Activated CD8-positive, alpha-beta memory T cell treated with anti-CD3 and anti-CD28 coated beads for 48 hours (primary cell): ENCODE measurements around the gene MAPKBP1.
A peak's percentile ranks its signal among the peaks of the same experiment; 100 is the strongest.

Experiments used
- DNase-seq, 3 experiments: peaks; one replicate each; pipeline ENCODE4 v3.0.0-alpha.2; 2020; ENCODE audit warnings: low read depth in 2 of 3, low spot score in 2 of 3

The MAPKBP1 gene

DNA sequence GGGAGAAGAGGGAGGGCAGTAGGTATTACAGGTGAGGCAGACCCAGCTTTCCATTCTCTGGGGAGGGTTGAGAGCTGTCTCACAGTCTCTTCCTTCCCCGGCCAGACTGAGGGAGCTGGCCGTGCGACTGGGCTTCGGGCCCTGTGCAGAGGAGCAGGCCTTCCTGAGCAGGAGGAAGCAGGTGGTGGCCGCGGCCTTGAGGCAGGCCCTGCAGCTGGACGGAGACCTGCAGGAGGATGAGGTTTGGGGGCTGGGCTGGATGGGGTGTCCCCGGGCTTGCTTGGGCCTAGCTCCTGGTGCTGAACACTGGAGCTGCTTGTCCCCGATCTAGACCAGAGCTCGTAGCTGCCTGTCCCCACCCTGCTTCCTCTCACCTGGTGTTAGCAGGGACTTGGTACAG lies 69.3 kb downstream of the MAPKBP1 start:
- DNase-seq, result no peak

- no peak for DNase-seq
These were observed 70.5 kb downstream of the MAPKBP1 start for GRCh38 chr15:41844814-41845213.

DNA sequence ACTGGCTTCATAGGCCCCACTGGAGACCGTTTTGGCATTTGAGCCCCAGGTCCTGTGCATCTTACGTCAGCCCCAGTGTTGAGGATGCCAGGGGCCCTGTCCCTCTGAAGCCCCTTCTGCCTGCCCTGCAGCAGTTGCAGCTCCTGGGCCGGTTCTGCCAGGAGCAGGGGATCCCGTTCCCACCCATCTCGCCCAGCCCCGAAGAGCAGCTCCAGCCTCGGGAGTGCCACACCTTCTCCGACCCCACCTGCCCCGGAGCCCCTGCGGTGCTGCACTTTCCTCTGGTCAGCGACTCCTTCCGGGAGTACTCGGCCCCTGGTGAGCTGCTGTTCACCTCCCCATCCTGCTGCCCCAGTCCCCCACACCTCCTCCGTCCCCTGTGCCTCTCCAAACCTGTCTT lies 72.9 kb downstream of the MAPKBP1 start:
- DNase-seq, result no peak

GRCh38 chr15:41847981-41848380 lies 73.7 kb downstream of the MAPKBP1 start:
- no peak for DNase-seq

GRCh38 chr15:41848631-41849030 lies 74.3 kb downstream of the MAPKBP1 start:
- peak in 1 of 3 experiments; percentile 30 for DNase-seq

DNA sequence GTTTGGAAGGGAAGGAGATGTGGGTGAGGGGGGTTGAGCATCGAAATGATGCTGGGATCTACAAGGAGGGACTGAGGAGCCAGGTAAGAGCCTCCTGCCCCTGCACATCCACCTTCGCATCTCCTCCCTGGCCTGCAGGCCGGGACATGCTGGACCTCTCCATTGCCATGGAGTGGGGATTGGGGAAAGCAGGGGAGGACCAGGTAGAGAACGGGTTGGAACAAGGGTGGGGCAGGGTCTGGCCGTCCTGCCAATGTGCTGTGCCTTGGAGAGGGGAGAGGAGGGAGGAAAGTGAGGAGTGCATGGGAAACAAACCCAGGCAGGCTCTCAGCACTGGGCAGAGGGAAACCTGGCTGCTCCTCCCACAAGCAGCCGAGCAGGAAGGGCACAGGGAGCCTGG lies 74.9 kb downstream of the MAPKBP1 start:
- no peak for DNase-seq

DNA sequence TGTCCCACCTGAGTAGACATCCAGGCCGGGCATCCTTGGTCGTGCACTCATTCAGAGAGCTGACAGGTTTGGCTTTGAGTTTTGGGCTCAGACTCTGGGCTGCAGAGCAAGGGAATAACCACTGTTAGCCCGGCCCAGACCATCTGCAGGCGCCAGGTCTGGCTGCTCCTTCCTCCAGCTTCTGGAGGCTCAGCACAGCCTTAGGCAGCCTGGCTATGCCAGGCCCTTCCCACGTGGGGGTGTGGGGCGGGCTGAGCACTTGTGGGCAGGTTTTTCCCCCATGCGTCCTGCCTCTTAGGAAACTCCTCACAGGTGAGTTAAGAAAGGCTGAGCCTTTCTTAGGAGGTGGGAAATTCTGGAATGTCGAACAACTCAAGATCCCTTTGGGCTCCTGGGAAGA lies 75.6 kb downstream of the MAPKBP1 start:
- no peak for DNase-seq

GRCh38 chr15:41850482-41851166 lies 76.3 kb downstream of the MAPKBP1 start:
- DNase-seq, result no peak

- DNase-seq, result no peak
These were observed 76.9 kb downstream of the MAPKBP1 start for GRCh38 chr15:41851167-41851523.

DNA sequence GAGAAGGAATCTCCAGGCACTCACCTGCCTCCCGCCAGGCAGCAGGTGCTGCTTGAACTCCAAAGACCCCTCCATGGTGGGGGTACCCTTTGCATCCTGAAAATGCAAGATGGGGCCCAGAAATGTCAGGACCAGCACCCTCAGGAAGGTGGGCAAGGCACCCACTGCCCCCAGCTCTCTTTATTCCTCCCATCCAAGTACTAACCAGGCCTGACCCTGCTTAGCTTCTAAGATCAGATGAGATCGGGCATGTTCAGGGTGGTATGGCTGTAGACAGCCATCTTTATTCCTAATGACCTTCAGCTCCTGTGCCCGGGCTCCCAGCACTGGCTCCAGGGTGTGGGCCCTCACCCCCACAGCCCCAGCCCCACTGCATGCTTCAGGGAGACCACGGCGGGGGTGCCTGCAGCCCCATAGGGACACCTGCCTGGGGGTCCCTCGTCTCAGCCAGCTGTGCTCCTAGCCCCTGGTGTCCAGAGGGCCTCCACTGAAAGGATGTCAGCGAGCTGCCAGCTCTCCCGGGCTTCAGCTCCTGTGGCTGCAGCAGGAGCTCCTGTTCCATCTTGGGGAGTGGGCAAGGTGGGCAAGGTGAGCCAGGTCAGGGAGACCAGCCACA lies 77.6 kb downstream of the MAPKBP1 start:
- no peak for DNase-seq

DNA sequence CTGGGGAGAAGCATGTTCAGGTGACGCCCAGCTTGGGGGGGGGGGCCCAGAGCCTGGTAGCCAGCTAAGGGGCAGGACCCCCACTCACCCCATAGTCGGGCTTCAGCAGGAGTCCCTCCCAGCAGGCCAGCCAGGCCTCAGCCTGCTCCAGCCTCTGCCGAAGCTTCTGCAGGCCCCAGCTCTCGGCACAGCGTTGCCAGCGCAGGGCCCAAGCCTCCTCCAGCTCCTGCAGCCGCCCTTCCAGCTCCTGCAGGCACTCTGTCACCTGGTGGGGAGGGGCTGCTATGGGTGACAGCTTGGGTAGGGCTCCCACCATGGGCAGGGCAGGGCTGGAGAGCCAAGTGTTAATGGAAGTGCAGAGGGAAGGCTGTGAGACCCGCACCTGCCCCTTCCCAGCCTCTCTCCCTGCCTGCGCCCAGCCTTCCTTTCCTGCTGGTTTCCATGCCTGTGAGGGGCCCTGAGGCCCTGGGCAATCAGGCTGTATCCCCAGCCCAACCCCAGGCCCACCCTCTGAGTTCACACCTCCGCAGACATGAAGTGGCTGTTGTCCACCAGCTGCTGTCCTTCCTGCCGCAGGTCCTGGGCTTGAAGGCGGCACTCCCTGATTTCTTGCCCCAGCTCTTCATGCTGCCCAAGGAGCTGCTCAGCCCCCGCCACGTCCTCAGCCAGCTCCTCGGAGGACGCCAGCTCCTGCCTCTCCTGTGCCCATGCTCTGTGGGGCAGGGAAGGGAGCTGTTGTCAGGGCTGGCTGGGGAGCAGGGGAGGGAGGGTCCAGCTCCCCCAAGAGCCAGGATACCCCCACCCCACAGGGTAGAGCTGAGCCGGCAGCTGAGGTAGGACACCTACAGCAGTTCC lies 78.7 kb downstream of the MAPKBP1 start:
- no peak for DNase-seq

- no peak for DNase-seq
These were observed 79.5 kb downstream of the MAPKBP1 start for GRCh38 chr15:41853831-41854230.

- no peak for DNase-seq
These were observed 80.2 kb downstream of the MAPKBP1 start for GRCh38 chr15:41854443-41854842.

GRCh38 chr15:41855261-41855961 lies 81.1 kb downstream of the MAPKBP1 start:
- DNase-seq, result no peak

DNA sequence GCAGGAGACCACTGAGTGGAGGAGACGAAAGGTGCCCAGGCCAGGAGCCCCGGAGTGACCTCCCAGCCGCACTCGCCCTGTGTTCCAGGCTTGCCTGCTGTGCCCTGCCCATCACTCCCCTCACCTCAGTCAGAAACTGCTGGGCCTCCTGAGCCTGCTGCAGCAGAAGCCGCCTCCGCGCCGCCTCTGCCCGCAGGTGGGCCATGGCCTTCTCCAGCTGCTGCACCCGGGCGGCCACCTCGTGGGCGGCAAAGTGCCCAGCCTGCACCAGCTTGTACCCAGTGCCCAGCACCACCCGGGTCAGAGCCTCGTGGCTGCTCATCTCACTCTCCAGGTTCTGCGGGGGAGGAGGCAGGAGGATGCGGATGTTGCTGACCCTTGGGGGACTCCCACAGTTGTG lies 82.0 kb downstream of the MAPKBP1 start:
- no peak for DNase-seq

DNA sequence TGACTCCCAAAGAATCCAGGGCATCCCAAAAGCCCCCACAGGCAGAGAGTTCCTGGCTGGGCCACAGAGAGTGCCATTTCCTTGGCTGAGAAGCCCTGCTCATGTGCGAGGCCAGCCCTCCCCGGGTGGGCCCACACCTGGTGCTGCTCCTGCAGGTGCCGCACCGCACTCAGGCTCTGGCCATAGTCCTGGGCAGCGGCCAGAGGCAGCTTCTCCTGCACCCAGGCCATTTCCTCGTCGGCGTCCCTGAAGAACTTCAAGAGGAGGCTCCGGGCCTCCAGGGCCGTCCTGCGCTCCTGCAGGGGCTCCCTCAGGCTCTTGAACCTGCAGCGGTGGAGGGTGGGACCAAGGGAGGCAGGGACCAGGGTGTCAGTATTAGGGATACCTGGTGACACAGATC lies 82.4 kb downstream of the MAPKBP1 start:
- DNase-seq, result no peak

GRCh38 chr15:41857316-41857715 lies 83.0 kb downstream of the MAPKBP1 start:
- DNase-seq, result no peak

DNA sequence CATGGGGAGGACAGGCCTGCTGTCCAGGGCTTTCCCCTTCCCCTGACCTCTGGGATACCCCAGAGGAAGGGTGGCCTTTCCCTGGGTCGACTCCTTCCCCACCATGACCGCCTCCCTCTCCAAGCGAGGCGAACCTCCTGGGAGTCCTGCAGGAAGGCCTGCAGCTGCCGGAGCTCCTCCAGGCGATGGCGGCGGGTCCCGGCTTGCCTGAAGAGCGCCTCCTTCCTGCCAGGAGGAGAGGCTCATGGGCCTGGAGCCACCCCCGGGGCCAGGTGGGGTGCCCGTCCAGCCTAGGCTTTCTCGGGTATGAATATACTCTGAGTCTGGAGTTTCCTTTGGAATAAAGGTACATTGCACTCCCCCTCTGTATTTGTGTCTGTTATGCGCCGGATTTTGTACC lies 84.5 kb downstream of the MAPKBP1 start:
- DNase-seq, result no peak

GRCh38 chr15:41860049-41860828 lies 86.0 kb downstream of the MAPKBP1 start:
- no peak for DNase-seq

DNA sequence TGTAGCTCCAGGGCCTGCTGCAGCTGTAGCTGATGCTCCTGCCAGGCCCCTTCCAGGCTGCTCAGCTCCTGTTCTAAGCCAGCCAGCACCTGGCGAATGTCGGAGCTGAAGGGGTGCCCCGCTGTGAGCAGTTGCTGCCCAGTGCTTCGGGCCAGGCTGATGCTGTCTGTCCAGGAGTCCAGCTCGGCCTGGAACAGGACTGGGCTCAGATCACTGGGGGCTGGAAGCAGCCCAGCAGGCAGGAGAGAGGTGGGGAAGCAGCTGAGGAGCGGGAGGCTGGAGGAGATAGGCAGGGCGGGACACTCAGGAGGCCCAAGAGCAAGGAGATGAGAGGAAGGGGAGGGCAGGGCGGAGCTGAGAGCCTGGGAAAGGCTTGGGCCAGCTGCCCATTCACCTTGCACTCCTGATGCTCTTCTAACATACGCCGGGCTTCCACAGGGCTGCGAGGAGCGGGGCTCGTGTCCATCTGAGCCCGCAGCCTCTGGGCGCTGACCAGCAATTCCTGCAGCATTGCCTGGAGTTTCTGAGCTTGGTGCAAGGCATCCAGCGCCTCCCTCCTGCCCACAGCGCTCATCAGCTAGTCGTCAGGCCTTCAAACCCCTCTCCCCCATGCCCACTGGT lies 87.6 kb downstream of the MAPKBP1 start:
- DNase-seq, result no peak
